ENCODE measurements around the gene ATP11A.
"Not testable (repeated sequence)": the region's sequence is repeated elsewhere in the genome, so short reads cannot be mapped to it uniquely, and the experiment has no call there.

ATP11A gene

DNA sequence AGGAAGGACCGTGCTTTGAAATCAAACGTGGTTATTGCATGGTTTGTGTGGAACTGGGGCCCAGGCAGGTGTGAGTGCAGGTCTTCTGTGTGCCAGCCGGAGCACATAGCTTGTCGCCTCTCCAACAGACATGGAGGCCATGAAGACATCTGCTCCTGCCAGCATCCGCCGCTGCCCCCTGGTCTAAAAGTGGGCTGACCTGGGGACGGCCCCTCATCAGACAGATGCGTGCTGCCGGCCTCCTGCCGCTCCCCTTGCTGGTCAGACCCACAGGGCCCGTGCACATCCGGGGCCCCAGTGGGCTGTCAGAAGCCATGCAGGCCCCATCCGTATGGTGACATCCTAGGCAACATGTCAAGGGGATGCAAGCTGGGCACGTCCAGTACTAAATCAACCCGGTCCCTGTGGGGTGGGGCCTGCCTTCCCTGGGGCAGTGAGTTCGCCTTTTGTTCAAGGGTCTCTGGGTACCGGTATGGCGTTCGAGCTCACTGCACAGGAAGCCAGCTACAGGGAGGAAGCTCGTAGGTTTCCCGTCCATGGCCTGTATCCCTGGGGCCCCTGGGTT, 191.2 kb downstream of the ATP11A start:
- DNase-seq (ENCODE audit: low spot score): no peak

GRCh38 chr13:112881656-112882554, 192.1 kb downstream of the ATP11A start:
- DNase-seq (ENCODE audit: low spot score): no peak

GRCh38 chr13:112882555-112883024, 192.8 kb downstream of the ATP11A start:
- no peak for DNase-seq (ENCODE audit: low spot score)

DNA sequence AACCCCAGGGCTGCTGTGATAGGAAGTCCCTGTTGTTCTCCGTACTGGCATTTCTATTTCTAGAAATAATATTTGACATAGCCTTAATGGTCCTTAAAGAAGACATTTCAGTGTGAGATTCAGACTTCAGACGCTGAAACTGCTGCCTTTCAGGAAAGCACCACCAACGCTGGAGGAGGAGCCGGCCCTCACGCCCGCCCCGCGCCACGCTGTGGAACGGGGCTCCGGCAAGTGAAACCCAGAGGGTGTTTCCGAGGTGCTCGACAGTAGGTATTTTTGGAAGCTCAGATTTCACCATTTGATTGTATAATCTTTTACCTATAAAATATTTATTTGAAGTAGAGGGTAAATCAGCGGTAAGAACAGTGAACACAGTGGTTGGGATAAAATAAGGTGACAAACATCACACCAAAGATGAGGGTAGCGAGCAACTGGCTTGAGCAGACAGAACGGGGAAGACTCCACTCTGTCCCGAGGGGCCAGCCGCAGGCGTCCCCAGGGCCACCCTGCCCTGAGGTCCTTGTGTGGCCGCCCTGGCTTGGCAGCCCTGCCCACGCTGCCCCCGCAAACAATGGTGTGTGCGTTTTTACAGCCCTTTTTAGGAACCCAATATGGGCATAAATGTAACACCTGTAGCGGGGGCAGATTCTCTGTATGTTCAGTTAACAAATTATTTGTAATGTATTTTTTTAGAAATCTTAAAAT, 193.6 kb downstream of the ATP11A start:
- no peak for DNase-seq (ENCODE audit: low spot score)

- not testable (repeated sequence) for DNase-seq (ENCODE audit: low spot score)
Observed at GRCh38 chr13:112884700-112885099, 194.9 kb downstream of the ATP11A start.

GRCh38 chr13:112885242-112885781, 195.5 kb downstream of the ATP11A start:
- DNase-seq (ENCODE audit: low spot score): no peak

DNA sequence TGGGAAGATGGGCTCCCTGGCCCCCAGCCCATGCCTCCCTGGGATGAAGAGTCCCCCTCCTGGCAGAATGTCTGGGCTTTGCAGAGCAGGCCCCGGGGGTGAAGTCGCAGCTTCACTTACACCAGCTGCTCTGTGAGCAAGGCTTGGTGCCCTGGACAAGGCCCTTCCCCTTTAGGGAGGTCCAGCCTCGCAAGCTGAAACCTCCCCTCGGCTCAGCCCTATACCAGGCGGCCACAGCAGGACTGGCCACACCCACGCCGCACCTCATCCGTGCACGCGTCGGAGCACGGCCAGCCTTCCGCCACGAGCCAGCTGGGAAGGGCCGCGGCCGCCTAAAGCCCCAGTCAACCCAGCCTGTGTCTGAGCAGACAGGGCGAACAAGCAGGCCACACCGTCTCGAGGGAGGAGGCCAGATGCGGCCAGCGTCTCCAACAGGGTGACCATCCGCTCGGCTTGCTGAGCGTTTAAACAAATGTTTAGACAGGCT, 196.0 kb downstream of the ATP11A start:
- DNase-seq (ENCODE audit: low spot score): no peak

GRCh38 chr13:112887151-112887550, 197.3 kb downstream of the ATP11A start:
- no peak for DNase-seq (ENCODE audit: low spot score)

DNA sequence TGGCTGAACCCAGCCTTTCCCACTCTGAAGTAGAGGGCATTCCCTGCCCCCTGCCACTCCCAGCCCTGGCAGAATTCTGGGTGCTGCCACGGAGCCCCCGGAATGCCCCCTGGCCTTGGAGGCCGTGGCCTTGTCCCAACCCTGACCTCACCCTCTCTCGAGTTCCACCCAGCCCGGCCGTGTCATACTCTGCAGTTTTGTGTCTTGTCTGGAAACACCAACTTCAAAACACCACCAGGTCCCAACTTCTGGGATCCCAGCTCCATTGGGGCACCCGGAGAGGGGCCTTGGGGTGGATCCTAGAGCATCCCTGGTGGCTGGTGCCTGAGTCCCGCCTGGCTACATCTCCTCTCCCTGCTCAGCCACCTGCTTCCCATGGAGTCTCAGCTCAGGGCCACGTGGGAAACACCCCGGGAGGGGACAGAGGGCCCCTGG, 197.7 kb downstream of the ATP11A start:
- DNase-seq (ENCODE audit: low spot score): no peak

GRCh38 chr13:112888238-112889111, 198.6 kb downstream of the ATP11A start:
- no peak for DNase-seq (ENCODE audit: low spot score)

DNA sequence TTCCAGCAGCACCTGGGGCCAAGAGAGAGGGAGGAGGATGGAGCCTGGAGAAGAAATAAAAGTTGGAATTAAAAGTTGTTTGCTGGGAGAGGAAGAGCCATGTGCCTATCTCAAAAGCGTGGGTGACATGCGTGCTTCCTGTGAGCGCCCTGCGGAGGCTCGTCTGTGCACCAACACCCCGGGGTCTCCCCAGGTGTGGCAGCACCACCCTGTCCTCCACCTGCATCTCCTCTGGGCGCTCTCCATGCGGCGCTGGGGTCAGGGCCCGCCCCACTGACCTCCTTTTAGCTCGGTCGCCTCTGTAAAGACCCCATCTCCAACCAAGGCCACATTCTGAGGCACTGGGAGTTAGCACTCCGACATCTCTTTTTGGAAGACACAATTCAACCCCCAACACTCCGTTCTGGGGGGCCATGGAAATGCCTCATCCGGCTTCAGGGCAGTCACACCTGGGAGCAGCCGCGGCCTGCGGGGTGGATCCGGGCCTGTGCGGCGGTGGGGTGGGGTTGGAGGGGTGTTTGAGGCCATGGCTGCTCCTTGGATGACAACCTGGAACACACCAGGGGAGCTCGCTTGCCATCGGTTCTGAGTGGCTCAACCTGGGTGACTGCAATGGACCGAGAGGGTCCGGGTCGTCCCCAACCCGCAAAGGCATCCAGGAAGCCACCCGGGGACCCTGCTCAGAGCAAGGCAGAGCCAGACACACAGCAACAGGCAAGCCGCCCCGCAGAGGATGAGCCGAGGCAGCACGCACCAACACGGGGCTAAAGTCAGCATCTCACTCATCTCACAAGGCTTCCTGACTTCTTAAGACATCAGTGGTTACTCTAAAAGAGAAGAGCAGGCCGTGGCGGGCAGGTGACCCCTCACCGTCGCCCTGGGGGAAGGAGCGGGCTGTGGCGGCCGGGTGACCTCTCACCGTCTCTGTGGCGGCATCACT, 199.8 kb downstream of the ATP11A start:
- no peak for DNase-seq (ENCODE audit: low spot score)

DNA sequence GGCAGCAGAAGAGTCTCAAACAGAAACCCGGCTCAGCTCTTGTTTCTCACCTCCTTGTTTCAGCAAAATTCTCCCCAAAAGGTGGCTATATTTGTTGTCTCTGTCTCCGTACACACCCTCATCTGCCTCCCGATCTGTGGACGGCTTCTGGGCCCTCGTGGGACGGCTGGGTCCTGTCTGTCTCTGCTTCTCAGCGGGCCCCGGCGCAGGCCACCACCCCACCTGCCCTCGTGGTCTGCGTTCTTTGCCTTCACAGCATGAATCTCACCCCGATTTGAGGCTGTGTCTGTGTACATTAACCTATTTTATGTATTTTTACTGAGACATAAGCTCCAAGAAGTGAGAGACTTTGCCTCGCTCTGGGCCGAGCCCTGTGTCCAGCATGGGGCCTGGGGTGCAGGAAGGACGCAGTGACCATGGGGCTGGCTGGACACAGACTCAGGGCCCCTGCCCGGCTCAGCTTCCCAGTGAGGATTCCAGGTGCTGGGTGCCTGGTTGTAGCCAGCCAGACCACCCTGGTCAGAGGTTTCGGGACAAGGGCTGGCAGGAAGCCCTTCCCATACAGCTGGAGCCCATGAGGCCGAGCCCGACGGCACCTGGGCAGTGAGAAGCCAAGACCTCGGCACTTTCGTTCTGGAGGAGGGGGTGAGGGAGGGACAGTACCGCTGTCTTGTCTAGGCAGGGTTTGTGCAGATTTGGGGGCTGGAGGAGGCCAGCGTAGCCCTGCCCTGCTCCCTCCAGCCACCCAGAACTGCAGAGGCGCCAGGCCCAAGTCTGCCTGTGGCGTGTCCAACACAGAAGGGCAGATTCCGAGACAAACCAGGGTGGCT, 200.7 kb downstream of the ATP11A start:
- no peak for DNase-seq (ENCODE audit: low spot score)

DNA sequence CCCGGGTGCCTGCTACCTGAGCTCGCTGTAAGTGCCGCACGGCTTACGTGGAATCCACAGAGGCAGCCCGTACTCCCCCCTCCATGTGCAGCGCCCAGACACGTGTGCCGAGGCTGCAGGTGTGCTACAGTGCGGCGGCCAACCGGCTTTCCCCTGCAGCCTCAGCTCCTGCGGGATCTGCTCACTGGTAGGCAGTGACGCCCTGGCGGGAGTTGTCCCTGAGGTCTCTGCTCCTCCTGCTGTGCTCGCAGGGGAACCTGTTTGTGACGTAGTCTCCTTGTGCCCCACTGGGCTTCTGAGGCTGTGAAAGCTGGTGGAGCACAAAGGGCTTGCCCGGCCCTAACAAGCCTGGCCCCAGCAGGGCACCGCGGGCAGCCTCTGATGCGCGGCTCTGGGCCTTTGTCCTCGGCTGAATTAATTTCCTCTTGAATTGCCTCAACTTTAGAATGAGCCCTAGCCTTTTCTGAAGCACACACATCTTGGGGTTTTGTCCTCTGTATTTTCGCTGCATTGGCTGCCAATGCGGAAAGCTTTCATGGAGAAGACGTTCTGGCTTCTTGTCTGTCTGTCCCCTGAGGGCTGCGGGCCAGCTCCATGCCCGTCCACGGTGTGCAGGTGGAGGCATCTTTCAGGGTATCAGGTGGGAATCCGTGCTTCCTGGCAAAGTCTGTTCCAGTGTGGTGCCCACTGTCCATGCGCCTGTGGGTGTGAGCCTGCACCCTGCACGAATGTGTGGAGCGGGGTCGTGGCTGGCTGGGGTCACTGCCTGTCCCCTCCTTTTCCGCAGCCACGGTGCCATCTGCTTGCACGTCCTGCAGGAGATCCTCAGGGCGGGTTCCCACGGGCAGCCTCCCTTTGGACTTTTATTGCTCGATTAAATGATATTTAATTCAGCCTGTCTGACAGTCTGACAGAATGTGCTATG, 201.9 kb downstream of the ATP11A start:
- DNase-seq (ENCODE audit: low spot score): no peak

- DNase-seq (ENCODE audit: low spot score): no peak
Observed at GRCh38 chr13:112892426-112893206, 202.8 kb downstream of the ATP11A start.

GRCh38 chr13:112893207-112893569, 203.3 kb downstream of the ATP11A start:
- no peak for DNase-seq (ENCODE audit: low spot score)

GRCh38 chr13:112893570-112894422, 204.0 kb downstream of the ATP11A start:
- no peak for DNase-seq (ENCODE audit: low spot score)

DNA sequence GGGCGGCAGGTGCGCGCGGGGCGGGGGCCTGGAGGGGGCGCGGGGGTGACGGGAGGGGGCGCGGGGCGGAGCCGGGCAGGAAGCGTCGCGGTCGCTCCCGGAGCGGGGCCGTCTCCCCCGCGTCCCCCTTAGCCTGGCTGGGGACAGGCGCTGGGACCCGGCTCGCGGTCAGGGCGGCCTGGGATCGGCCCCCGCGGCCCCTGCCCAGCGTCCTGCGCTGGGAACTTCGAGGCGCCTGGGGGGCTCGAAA, 204.5 kb downstream of the ATP11A start:
- DNase-seq (ENCODE audit: low spot score): no peak

All from Ammon's horn (tissue), 1 donor.